Measurements from ENCODE around the gene CD2AP.
A peak's percentile ranks its signal among the peaks of the same experiment; 100 is the strongest.
"Not testable (repeated sequence)": the region's sequence is repeated elsewhere in the genome, so short reads cannot be mapped to it uniquely, and the experiment has no call there.

The CD2AP gene, protein sequence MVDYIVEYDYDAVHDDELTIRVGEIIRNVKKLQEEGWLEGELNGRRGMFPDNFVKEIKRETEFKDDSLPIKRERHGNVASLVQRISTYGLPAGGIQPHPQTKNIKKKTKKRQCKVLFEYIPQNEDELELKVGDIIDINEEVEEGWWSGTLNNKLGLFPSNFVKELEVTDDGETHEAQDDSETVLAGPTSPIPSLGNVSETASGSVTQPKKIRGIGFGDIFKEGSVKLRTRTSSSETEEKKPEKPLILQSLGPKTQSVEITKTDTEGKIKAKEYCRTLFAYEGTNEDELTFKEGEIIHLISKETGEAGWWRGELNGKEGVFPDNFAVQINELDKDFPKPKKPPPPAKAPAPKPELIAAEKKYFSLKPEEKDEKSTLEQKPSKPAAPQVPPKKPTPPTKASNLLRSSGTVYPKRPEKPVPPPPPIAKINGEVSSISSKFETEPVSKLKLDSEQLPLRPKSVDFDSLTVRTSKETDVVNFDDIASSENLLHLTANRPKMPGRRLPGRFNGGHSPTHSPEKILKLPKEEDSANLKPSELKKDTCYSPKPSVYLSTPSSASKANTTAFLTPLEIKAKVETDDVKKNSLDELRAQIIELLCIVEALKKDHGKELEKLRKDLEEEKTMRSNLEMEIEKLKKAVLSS

DNA sequence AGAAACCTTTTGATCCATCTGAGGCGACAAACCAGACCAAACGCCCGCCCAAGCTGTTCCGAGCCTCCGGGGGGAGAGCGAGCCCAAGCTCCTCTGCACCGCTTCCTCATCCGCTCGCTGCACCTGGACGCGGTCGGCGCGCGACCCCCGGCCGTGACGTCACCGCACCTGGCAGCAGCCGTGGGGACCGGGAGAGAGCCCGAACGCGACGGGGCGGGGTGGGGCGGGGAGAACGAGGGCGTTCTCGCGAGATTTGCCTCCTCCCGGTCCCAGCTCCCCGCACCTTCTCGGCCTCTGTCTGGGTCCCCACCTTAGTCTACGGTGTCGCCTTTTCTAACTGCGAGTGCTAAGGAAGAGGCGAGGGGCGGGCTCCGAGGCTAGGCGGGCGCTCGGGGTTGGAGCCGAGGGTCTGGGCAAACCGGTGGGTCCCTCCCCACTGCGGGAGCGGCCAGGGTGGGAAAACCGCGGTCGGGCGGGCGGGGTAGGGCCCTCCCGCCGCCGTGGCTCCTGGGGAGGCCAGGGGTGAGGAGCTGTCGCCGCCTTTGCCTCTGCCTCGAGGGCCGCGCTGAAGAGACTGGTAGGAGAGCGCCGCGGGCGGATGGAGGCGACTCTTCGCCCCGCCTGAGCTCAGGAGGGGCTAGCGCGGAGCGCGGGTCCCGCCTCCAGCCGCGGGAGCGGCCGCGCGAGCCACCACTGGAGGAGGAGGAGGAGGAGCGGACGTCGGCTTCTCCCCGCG, at the start of gene CD2AP:
TSS of gene CD2AP (plus strand) at position 293 of the 736 bp plus-strand sequence. CDS start 456 bp downstream, outside the sequence.
- peak; percentile 97 for DNase-seq

DNA sequence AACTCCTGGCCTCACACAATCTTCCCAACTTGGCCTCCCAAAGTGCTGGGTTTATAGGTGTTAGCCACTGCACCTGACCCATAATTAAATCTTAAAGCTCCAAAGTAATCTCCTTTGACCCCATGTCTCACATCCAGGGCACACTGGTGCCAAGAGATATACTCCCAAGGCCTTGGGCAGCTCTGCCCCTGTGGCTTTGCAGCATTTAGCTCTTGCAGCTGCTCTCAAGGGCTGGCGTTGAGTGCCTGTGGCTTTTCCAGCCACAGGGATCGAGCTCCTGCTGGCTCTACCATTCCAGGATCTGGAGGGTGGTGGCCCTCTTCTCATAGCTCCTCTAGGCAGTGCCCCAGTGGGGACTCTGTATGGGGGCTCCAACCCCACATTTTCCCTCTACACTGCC, 49.3 kb upstream of the CD2AP start:
- no peak for DNase-seq

DNA sequence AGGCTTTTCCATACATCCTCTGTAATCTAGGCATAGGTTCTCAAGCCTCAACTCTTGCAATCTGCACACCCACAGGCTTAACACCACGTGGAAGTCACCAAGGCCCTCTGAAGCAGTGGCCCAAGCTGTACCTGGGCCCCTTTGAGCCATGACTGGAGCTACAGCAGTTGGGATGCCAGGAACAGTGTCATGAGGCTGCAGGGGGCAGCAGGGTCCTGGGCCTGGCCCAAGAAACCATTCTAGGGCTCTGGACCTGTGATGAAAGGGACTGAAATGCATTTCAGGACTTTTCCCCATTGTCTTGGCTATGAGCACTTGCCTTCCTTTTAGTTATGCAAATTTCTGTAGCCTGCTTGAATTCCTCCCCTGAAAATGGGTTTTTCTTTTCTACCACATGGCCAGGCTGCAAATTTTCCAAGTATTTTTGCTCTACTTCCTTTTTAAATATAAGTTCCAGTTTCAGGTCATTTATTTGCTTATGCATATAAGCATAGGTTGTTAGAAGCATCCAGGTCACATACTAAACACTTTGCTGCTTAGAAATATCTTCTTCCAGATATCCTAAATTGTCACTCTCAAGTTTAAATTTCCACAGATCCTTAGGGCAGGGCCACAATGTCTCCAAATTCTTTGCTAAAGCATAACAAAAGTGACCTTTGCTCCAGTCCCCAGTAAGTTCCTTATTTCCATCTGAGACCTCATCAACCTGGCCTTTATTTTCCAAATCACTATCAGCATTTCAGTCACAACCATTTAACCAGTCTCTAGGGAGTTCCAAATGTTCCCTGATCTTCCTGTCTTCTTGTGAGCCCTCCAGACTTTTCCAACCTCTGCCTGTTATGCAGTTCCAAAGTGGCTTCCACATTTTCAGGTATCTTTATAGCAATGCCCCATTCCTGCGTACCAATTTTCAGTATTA, 48.6 kb upstream of the CD2AP start:
- no peak for DNase-seq

DNA sequence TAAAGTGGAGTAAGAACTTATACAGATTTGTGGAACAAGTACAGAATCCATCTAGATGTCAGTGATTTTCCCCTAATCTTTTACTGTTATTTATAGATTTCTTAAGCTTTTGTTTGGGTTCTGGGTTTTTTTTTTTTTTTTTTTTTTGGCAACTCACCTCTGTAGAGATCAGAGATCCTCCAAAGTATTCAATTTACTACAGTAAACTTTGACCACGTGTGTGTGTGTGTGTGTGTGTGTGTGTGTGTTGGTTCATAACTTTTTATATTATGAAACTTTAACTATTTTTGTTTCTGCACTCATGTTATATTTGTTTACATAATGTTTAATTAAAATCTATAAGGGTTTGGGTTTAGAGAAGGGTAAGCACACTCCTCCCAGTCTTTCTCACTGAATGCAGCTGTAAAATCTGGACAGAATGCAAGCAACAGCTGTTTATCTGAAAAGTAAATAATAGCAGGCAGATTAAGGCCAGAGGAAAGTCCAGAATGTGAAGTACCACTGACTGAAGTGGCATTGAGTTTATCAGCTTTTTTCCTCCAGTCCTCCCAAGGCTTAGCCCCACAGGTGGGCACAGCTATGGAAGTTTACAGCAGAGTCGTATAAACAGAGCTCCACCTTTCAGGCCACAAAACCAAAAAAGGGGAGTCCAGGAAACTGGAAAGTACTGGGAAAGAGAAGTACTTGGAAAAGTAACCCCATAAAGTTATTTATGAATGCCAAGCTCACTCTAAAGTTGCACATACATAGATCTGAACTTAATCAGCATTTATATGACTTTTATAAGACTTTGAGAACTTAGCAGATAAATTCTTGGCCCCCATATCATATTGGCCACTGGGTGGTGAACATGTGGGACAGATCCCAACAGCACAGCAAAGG, 43.0 kb upstream of the CD2AP start:
- peak; percentile 40 for DNase-seq

DNA sequence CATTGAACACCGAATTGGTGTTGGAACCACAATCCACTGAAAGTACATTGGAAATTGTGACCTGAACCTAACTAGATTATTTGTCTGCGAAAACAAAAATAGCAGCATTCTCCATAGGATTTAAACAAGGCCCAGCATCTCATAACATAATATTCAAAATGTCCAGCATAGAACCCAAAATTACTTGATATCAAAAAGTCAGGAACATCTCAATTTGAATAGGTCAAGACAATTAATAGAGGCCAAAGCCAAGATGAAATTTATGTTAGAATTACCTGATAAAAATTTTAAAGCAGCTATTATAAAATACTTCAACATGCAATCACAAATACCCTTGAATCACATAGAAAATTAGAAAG, 42.4 kb upstream of the CD2AP start:
- DNase-seq = no peak

DNA sequence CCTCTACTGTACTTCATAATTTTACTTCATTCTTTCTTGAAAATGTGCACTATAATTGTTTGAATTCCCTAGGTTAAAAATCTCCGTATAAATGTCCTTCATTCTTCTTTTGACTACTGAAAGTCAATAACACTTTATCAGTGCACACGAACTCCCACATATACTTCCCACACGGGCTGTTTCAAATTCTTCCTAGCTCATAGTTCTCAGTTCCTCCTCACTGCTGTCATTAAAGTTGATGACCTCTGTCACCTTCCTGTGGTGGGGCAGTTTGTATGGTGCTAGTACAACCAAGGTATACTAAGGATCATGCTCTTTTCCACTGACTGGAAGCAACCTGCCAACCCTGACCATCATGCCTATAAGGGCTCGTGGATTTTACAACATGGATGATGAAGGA, 40.0 kb upstream of the CD2AP start:
- DNase-seq = no peak

DNA sequence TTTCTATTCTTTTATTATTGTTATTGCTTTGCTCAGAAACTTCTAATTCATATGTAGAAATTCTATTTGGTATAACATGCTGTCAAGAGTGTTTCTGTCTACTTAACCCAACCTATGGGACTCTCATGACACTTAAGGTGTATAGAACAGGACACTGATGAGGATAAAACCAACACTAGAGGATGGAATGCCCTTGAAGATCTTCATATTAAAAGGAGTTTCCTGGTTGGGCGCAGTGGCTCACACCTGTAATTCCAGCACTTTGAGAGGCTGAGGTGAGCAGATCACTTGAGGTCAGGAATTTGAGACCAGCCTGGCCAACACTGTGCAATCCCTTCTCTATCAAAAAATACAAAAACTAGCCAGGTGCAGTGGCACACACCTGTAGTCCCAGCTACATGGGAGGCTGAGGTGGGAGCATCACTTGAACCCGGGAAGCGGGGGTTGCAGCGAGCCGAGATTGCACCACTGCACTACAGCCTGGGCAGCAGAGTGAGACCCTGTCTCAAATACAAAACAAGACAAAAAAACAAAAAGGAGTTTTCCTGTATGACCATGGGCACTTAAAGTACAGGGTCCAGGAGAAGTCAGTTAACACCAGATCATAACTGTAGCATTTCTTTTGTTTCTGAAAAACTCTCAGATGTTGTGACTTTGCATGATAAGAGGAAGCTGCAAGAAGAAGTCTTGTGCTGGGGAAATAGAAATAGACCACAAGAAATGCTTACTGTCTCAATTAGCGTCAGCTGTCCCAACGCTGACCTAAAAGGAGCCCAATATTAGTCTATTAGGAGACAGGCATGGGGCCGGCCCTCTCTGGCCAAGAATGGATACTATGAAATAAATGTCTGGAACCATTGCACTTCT, 38.9 kb upstream of the CD2AP start:
- DNase-seq = no peak

DNA sequence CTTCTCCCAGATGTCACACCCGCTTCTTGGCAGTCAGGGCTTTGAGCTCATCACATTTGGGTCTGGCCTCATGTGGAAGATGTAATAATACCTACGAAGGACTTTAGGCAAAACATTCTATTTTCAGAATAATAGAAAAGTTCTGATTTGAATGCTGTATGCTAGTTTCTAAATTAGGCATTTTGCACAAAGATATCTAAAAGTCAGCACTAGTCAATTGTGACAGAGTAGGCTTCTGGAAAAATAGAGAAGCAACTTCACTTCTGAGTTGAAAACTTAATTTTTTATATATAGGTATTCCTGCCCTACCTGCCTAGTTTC, 38.3 kb upstream of the CD2AP start:
- no peak for DNase-seq

DNA sequence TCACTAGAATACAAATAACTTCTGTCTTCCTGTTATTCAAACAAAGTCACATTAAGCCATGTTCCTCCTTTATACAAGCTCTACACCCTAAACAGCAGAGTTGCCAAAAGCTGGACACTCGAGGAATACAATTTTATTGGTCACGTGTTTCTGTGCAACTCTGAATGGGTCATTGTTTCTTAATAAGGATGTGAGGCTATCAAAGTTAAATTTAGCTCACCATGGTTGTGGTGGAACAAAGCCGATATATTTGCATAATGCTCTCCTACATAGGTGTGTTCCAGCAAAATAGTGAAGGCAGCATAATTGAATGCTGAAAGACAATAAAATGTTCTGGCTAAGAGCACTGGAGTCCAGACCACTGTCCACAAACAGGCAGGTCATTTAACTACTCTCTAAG, 36.9 kb upstream of the CD2AP start:
- no peak for DNase-seq

DNA sequence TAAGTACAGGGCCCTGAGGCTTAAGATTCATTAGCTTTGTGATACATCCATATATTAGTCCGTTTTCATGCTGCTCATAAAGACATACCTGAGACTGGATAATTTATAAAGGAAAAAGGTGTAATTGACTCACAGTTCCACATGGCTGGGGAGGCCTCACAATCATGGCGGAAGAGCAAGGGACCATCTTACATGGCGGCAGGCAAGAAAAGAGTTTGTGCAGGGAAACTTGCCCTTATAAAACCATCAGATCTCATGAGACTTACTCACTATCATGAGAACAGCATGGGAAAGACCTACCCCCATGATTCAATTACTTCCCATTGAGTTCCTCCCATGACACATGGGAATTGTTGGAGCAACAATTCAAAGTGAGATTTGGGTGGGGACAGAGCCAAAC, 32.6 kb upstream of the CD2AP start:
- not testable (repeated sequence) for DNase-seq

DNA sequence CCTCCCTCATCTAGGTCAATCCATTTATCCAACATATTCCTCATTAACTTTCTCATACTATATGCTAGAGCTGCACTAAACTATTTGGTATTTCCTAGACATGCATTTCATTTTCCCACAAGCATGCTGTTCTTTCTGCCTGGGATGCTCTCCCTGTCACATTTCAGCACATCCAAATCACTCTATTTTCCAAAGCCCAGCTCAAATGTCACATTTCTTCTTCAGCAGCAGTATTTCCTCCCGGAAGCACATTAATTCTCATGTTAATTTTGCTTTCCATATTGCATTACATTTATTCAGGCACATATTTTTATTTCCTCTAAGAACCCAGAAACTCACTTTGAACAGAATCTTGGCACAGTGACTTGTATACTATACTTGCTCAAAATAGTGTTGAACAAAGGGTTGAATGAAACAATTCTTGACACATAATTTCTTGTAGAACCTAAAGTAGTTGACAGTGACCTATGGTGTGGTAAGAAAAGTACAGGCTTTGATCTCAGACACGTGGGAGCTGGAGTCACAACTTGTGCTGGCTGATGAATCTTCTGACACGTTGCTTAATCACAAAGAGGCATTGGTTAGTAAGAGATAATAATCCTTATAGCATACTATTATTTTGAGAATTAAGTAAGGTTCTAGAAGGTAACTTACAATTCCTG, 30.8 kb upstream of the CD2AP start:
- no peak for DNase-seq

DNA sequence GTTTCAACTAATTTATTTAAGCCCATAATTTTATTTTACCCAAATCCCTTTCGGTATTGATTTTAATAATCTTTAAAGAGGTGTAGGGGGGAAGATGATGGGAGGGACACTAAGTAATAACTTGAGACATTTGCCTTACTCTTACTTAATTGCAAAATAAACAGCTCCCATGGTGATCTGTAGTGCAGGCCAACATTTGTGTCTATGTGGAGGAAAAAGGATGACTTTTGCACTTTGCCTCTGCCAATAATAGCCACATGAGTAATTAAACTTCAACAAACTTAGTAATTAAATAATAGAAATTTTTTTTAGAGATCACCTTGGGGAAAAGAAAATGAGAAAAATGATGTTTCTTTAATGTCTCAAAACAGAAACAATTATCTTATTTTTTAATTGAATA, 29.9 kb upstream of the CD2AP start:
- no peak for DNase-seq

DNA sequence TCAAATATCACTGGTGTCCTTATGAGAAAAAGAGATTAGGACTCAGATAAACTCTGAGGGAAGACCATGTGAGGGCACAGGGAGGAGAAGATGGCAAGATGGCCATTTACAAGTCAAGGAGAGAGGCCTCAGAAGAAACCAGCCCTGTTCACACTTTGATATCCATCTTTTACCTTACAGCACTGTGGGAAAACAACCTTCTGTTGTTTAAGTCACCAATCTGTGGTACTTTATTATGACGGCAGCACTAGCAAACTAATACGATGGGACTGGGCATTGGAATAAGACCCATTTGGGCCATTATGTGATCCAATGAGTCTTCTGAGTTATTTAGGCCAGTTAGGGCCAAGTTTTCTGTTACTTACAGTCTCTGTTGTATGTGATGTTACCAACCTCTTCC, 26.4 kb upstream of the CD2AP start:
- no peak for DNase-seq

DNA sequence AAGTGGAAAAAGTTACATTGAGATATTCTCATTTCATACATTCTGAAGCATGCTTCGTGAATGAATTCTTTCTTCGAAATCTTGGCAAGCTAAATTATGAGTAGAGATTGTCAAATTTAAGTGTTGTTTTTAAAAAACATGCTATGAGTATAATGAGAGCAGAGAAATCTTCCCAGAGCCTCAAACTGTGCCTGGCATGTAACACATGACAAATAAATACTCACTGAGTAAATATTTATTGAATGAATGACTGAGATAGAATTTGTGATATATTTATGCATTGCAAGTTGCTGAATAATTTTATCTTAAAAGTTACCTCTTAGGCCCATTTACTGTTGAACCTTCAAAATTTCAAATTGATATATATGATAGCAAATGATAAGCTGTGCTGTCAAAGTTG, 24.7 kb upstream of the CD2AP start:
- no peak for DNase-seq

DNA sequence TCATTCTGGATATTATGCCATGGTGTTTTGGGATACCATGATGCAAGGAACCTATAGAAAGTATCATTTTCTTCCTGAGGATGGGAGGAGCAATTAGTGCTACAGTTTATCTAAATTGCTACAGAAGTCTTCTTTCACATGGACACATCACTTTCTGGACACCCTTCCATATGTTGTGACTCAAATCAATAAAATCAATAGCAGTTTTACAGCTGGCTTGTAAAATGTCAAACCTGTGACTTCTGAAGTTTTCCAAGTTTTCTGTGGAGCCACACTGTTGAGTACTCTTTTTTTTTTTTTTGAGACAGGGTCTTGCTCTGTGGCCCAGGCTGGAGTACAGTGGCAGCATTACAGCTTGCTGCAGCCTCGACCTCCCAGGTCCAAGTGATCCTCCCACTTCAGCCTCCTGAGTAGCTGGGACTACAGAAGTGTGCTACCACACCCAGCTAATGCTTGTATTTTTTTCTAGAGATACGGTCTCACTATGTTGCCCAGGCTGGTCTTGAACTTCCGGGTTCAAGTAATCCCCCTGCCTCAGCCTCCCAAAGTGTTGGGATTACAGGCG, 24.1 kb upstream of the CD2AP start:
- DNase-seq = no peak

DNA sequence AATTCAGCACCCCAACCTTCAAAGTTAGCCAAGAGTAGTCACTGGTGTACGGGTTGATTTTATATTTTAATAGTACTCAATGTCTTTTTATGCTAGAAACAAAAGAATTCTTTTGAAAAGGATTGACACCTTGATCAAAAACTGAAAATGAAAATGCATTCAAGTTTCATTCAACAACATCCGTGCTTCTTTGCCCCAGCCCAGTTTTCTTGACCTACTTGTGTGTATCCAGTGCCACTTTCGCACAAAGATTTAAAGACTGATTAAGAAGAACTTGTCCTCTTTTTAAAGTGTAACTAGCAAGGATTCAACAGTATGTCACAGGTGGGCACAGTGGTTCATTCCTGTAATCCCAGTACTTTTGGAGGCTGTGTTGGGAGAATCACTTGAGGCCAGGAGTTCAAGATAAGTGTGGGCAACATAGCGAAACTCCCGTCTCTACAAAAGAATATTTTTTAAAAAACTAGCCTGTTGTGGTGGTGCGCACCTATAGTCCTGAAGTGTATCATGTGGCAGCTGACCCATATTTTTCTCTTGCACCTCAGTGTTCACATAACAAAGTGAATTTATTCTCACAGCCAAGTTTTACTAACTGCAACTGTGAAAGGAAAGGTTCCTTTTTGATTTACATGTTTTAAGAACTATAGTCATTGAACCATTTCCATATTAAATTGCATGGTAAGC, 22.7 kb upstream of the CD2AP start:
- no peak for DNase-seq

DNA sequence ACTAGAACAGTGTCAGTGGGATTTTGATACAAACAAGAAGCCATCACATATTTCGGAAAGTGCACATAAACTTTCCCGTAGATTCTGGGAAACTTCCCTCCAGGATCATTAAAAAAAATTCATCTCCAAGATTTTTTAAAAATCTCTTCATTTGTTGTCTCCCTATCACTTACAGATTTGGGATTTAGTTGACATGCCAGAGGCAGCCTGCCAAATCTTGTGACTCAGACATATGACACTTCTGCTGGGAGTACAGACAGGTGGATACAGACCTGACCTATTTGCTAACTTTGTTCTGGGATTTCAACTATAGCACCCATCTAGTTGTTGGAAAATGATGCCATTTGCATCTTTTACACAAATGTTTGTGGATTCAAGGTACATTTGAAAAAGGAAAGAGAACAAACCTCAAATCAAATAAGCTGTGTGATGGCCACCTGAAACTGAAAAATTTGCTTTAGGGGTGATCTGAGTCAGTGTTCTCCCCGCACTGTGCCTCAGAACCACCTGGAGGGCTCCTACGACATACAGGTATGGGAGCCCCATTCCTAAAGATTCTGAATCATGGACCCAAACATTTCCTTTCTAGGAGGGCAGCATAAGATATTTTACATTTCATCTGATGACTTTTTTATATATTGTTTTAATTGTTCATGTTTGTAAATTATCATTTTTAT, 21.9 kb upstream of the CD2AP start:
- no peak for DNase-seq

DNA sequence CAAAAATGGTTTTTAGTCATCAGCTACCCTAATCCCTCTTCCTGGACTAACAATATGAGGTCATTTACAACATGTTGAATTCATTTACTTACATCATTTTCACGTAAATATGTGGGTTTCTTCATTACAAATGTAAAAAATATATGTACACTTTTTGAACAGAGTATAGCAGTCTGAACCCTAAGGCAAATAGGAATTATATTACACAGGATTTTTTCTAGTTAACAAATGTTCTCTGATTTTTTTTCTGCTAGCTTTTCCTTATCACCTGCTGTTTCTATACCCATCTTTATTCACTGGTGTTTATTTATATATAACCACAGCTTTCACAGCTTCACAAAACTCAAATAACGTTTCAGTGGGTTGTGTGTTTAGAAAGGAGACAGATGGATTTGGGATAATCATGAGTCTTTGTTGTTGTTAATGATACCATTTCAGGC, 21.0 kb upstream of the CD2AP start:
- DNase-seq = no peak

DNA sequence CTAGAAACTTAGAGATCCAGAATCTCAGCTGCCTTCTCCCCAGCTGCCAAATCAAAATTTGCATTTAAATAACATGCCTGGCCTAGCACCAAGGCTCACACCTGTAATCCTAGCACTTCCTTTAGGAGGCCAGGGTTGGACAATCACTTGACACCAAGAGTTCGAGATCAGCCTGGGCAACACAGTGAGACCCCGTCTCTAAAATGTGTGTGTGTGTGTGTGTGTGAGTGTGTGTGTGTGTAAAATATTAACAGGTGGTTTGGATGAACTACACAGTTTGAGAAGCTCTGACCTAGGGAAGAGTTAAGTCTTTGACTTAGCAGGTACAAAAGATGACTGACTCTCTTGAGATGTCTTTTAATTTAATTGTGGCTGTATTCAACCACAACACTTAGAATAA, 20.2 kb upstream of the CD2AP start:
- DNase-seq = no peak

Measured in NCI-H82 (cell line).